ENCODE results near the gene SEZ6. TPM values are rescaled to one million over a fixed set of nuclear protein-coding genes. Genes with fewer than 3 reads are reported as not detected.

The SEZ6 gene
- total and polyA plus RNA-seq, 2 donors from 2014 or later: not detected

DNA sequence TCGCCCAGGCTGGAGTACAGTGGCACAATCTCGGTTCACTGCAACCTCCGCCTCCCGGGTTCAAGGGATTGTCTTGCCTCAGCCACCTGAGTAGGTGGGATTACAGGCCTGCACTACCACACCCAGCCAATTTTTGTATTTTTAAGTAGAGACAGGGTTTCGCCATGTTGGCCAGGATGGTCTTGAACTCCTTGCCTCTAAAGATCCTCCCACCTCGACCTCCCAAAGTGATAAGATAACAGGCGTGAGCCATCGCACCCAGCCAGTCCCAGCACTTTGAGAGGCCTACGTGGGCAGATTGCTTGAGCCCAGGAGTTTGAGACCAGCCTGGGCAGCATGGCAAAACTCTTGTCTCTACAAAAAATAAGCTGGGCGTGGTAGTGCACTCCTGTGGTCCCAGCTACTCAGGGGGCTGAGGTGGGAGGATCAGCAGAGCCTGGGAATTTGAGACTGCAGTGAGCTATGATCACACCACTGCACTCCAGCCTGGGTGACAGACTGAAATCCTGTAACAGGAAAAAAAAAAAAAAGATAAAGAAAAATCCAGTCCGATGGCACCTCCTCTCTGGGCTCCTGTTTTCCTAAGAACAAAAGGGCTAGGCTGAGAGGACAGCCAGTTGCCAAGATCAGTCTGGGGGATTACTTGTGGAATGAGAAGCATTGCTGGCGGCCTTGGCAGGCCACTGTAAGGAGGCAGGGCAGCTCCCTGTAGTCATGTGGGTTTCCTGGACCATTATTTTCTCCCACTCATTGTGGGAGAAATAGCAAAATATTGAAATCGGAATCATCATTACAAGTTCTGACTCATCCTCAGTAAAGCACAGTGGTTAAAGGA lies 34.1 kb upstream of the SEZ6 start:
- H3K27ac ChIP-seq (ENCODE audit: low read depth in 2 of 2, low read length in 2 of 2): no peak overlapping the region
- H3K9me3 ChIP-seq (ENCODE audit: control insufficient read depth in 2 of 3, insufficient read depth in 1 of 3, low read length in 3 of 3): peaks cover 0 to under 1% (median 0%) of the 10 kb centered on the region in 3 donors
- no peak overlapping the region for H3K9ac ChIP-seq (ENCODE audit: low read length in 3 of 3)
- H3K27me3 ChIP-seq (ENCODE audit: control insufficient read depth, insufficient read depth, low read length): no peaks in the 10 kb centered on the region
- H3K36me3 ChIP-seq (ENCODE audit: control insufficient read depth in 2 of 3, insufficient read depth in 3 of 3, low read length in 3 of 3): no peaks in the 10 kb centered on the region
- no peak for DNase-seq
- intact Hi-C loops (cut with DNase I): no loop called here
- peaks cover 0 to 7% (median 7%) of the 10 kb centered on the region in 3 donors for H3K4me1 ChIP-seq (ENCODE audit: control insufficient read depth in 2 of 3, insufficient read depth in 2 of 3, low read depth in 1 of 3, low read length in 3 of 3)
- TF ChIP-seq, protein P1, sequence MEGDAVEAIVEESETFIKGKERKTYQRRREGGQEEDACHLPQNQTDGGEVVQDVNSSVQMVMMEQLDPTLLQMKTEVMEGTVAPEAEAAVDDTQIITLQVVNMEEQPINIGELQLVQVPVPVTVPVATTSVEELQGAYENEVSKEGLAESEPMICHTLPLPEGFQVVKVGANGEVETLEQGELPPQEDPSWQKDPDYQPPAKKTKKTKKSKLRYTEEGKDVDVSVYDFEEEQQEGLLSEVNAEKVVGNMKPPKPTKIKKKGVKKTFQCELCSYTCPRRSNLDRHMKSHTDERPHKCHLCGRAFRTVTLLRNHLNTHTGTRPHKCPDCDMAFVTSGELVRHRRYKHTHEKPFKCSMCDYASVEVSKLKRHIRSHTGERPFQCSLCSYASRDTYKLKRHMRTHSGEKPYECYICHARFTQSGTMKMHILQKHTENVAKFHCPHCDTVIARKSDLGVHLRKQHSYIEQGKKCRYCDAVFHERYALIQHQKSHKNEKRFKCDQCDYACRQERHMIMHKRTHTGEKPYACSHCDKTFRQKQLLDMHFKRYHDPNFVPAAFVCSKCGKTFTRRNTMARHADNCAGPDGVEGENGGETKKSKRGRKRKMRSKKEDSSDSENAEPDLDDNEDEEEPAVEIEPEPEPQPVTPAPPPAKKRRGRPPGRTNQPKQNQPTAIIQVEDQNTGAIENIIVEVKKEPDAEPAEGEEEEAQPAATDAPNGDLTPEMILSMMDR (IDR thresholded peaks at IDR 0.05; ENCODE audit: borderline replicate concordance, extremely low read depth, insufficient read depth): no peak
- FAIRE-seq: no peak
- H3K4me3 ChIP-seq (ENCODE audit: low read length in 3 of 3): no peak overlapping the region

DNA sequence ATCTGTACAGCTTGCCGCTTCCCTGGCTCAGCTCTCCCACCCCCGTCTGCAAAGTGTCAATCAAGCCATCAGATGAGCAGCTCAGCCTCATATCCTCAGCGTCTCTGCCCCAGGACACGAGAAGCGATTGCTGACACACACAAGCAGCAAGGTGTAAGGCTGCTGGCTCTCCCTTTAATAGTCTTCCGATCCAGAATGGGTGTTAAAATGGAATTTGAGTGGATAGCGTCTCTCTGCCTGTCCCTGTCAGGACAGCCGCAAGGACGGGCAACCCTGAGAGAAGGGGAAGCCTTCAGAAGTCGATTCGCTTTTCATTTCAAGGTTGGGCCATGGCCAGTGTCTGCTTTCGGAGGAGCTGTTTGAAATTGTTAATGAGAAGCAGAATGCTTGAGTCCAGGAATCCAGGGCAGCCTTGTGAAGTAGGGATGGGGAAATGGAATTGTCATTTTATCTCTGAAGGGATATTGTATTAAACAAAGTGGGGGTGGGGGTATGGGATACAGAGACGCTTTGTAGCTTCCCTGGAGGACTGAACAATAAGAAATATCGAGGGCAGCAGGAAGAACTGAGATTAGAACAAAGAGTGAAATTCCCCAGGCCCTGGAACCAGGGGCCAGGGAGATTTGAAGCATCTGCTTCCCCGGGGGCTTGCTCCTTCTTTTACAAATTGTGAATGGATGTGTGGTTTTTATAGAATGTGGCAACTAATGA lies 32.4 kb upstream of the SEZ6 start:
- no peak overlapping the region for H3K9ac ChIP-seq (ENCODE audit: low read length in 3 of 3)
- intact Hi-C loops (cut with DNase I): no loop called here
- no peak overlapping the region for H3K4me3 ChIP-seq (ENCODE audit: low read length in 3 of 3)
- TF ChIP-seq, protein P1 (IDR thresholded peaks at IDR 0.05; ENCODE audit: borderline replicate concordance, extremely low read depth, insufficient read depth): no peak
- no peak for FAIRE-seq
- H3K9me3 ChIP-seq (ENCODE audit: control insufficient read depth in 2 of 3, insufficient read depth in 1 of 3, low read length in 3 of 3): peaks cover 0 to 12% (median 5%) of the 10 kb centered on the region in 3 donors
- DNase-seq: no peak
- H3K27ac ChIP-seq (ENCODE audit: low read depth in 2 of 2, low read length in 2 of 2): no peak overlapping the region
- no peaks in the 10 kb centered on the region for H3K27me3 ChIP-seq (ENCODE audit: control insufficient read depth, insufficient read depth, low read length)
- H3K4me1 ChIP-seq (ENCODE audit: control insufficient read depth in 2 of 3, insufficient read depth in 2 of 3, low read depth in 1 of 3, low read length in 3 of 3): peaks cover 0 to 7% (median 6%) of the 10 kb centered on the region in 3 donors
- H3K36me3 ChIP-seq (ENCODE audit: control insufficient read depth in 2 of 3, insufficient read depth in 3 of 3, low read length in 3 of 3): no peaks in the 10 kb centered on the region

DNA sequence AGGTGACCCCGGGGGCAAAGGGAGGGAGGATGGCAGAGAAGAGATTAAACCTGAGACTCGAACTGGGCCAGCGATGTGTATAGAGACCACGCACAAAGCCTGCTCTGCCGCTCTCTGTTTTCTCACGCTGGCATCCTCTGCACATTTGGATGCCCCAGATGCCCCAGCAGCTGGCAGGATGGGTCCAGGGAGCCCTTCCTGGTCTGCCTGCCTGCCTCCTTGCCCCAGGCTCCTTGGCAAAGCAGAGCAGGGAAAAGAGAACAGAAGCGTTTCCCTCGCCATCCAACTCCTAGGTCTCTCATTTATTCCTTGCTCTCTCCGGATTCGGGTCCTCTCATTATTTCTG lies 31.9 kb upstream of the SEZ6 start:
- Histone ChIP-seq H3K36me3 (ENCODE audit: control insufficient read depth in 2 of 3, insufficient read depth in 3 of 3, low read length in 3 of 3) (no peaks in the 10 kb centered on the region), H3K9me3 (ENCODE audit: control insufficient read depth in 2 of 3, insufficient read depth in 1 of 3, low read length in 3 of 3) (peaks cover 0 to 12% (median 5%) of the 10 kb centered on the region in 3 donors), H3K27me3 (ENCODE audit: control insufficient read depth, insufficient read depth, low read length) (no peaks in the 10 kb centered on the region), H3K27ac (ENCODE audit: low read depth in 2 of 2, low read length in 2 of 2) (no peak overlapping the region), H3K4me1 (ENCODE audit: control insufficient read depth in 2 of 3, insufficient read depth in 2 of 3, low read depth in 1 of 3, low read length in 3 of 3) (peaks cover 0 to 5% (median 1%) of the 10 kb centered on the region in 3 donors), H3K9ac (ENCODE audit: low read length in 3 of 3) (no peak overlapping the region), H3K4me3 (ENCODE audit: low read length in 3 of 3) (no peak overlapping the region)
- DNase-seq: no peak
- intact Hi-C loops (cut with DNase I): no loop called here
- no peak for FAIRE-seq
- TF ChIP-seq, protein P1 (IDR thresholded peaks at IDR 0.05; ENCODE audit: borderline replicate concordance, extremely low read depth, insufficient read depth): no peak
